Lower lobe of right lung (tissue), 2 donors: Measurements from ENCODE around the gene FILIP1L. TPM values are rescaled to one million over a fixed set of nuclear protein-coding genes. Genes with fewer than 3 reads are reported as not detected.

ENCODE experiments used
- ATAC-seq, 2 donors: fragments of 200-7000 bp; cut with Tn5 transposase; one replicate each; pipeline ENCODE4 v1.9.1; 2020 to 2022; ENCODE audit warnings: mild to moderate bottlenecking in 2 of 2, moderate library complexity in 2 of 2
- DNase-seq: peaks from one replicate; pipeline ENCODE4 v3.0.0-alpha.2; 2020
- H3K27ac ChIP-seq: fragments of 200-600 bp; one replicate; pipeline ENCODE4 v1.8.0; 2022
- H3K27me3 ChIP-seq: fragments of 200-600 bp; one replicate; pipeline ENCODE4 v1.8.0; 2022; ENCODE audit warnings: low read depth
- H3K36me3 ChIP-seq: fragments of 200-600 bp; one replicate; pipeline ENCODE4 v1.8.0; 2022; ENCODE audit warnings: mild to moderate bottlenecking
- H3K4me1 ChIP-seq: fragments of 200-600 bp; one replicate; pipeline ENCODE4 v1.8.0; 2022
- H3K4me3 ChIP-seq: fragments of 200-600 bp; one replicate; pipeline ENCODE4 v1.8.0; 2022; ENCODE audit warnings: mild to moderate bottlenecking
- H3K9me3 ChIP-seq: fragments of 200-600 bp; one replicate; pipeline ENCODE4 v1.8.0; 2022
- CTCF ChIP-seq: fragments of 200-600 bp; IDR thresholded peaks from one replicate; pipeline ENCODE4 v1.8.0; 2022; ENCODE audit warnings: antibody characterized with exemption, mild to moderate bottlenecking
- intact Hi-C: fragments of 100-400 bp; cut with DNase I; formaldehyde crosslinking; loops from one replicate; pipeline ENCODE4 v1.11.0; 2022
- total RNA-seq: library from RNA; stranded (reverse); fragmentation: NEBNext Ultra II Directional; extraction: Animal tissue kit (Norgen Biotek cat#: 25700); gene quantifications from one replicate; pipeline ENCODE4 v1.2.1, GENCODE V29; 2021
- donor health status: DM: no; HTN: yes; CAD: no; lungs with severe emphysema.

Gene FILIP1L
- total RNA-seq, 1 donor from 2014 or later: 25.0 TPM

- Histone ChIP-seq H3K4me1 (no peaks in the 10 kb centered on the region), H3K27me3 (no peaks in the 10 kb centered on the region), H3K27ac (no peak overlapping the region), H3K36me3 (no peaks in the 10 kb centered on the region), H3K4me3 (no peak overlapping the region), H3K9me3 (no peaks in the 10 kb centered on the region)
- intact Hi-C loops: no loop called here
- ATAC-seq (no peak), DNase-seq (no peak)
- no peak for TF ChIP-seq CTCF
These were observed 280.6 kb downstream of the FILIP1L start for GRCh38 chr3:99833617-99834205.

- Histone ChIP-seq H3K4me1 (no peaks in the 10 kb centered on the region), H3K4me3 (no peak overlapping the region), H3K36me3 (no peaks in the 10 kb centered on the region), H3K27me3 (no peaks in the 10 kb centered on the region), H3K27ac (no peak overlapping the region), H3K9me3 (no peaks in the 10 kb centered on the region)
- intact Hi-C loops: no loop called here
- DNase-seq (no peak), ATAC-seq (no peak)
- no peak for TF ChIP-seq CTCF
These were observed 284.5 kb downstream of the FILIP1L start for GRCh38 chr3:99829844-99830243.

GRCh38 chr3:99825004-99825640, 289.2 kb downstream of the FILIP1L start:
- no peak for TF ChIP-seq CTCF
- Histone ChIP-seq H3K9me3 (no peaks in the 10 kb centered on the region), H3K36me3 (no peaks in the 10 kb centered on the region), H3K27me3 (no peaks in the 10 kb centered on the region), H3K4me1 (no peaks in the 10 kb centered on the region), H3K4me3 (no peak overlapping the region), H3K27ac (no peak overlapping the region)
- intact Hi-C loops: no loop called here
- DNase-seq (no peak), ATAC-seq (no peak)

GRCh38 chr3:99823723-99824711, 290.3 kb downstream of the FILIP1L start:
- TF ChIP-seq CTCF: no peak
- intact Hi-C loops: no loop called here
- DNase-seq (no peak), ATAC-seq (no peak)
- Histone ChIP-seq H3K9me3 (no peaks in the 10 kb centered on the region), H3K36me3 (no peaks in the 10 kb centered on the region), H3K27me3 (no peaks in the 10 kb centered on the region), H3K27ac (no peak overlapping the region), H3K4me1 (peaks cover 4% of the 10 kb centered on the region), H3K4me3 (no peak overlapping the region)

GRCh38 chr3:99818818-99819217, 295.5 kb downstream of the FILIP1L start:
- Histone ChIP-seq H3K27me3 (no peaks in the 10 kb centered on the region), H3K4me3 (peak overlapping the region; percentile 76), H3K36me3 (no peaks in the 10 kb centered on the region), H3K4me1 (peaks cover 22% of the 10 kb centered on the region), H3K9me3 (no peaks in the 10 kb centered on the region), H3K27ac (no peak overlapping the region)
- intact Hi-C loops: no loop called here
- DNase-seq (no peak), ATAC-seq (no peak)
- TF ChIP-seq CTCF: no peak
